Choroid plexus epithelial cell (primary cell): Measurements from ENCODE around the gene GET4.
A peak's percentile ranks its signal among the peaks of the same experiment; 100 is the strongest.

Source experiments
- DNase-seq: peaks from one replicate; pipeline ENCODE4 v3.0.0-alpha.2; 2010; ENCODE audit warnings: low read depth
- H3K4me3 ChIP-seq: 2 replicates; pipeline ENCODE4 v1.5.1; 2011; ENCODE audit warnings: low read depth, mild to moderate bottlenecking, control low read depth, low read length, moderate library complexity
- TF ChIP-seq, protein P1 (sequence below): conservative IDR thresholded peaks from 2 replicates; pipeline ENCODE4 v1.5.1; 2011; ENCODE audit warnings: low read depth, mild to moderate bottlenecking, control low read depth, inconsistent platforms, low read length, moderate library complexity

The GET4 gene

DNA sequence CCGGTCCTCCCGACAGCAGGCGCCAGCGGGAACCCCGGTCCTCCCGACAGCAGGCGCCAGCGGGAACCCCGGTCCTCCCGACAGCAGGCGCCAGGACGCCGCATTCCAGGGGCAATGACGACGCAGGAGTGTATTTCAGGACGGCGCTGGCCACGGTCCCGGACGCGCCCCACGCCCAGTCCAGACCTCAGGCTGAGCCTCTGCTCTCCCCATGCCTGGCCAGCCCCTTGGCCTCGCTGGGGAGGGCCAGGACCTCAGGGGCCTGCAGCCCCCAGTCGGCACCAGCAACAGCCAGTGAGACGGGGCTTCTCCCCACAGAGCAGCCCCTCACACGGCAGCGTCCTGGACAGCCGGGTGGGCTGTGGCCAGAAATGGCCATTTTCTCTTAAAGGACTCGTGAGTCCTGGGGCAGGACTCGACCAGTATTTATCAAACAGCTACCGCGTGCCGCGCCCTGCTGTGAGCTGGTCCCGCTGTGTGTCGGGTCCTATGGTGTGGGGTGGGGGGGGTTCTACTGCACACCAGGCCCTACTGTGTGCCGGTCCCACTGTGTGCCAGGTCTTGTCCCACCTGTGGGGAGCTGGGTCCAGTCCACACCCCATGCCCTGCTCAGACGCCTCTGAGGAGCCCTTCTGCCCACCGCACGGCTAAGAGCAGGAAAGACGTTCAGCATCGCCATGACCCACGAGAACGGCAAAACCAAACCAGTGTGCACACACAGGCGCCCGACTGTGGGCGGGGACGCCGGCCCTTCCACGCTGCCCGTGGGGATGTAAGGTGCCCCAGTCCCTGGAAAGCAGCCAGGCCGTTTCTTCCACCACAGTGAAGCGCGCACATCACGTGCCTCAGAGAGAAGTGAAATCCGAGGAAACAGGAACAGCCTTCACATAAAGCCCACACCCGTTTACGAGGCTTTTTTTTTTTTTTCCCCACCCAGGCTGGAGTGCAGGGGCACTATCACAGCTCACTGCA is 33.3 kb downstream of the GET4 start:
- TF ChIP-seq, protein P1, sequence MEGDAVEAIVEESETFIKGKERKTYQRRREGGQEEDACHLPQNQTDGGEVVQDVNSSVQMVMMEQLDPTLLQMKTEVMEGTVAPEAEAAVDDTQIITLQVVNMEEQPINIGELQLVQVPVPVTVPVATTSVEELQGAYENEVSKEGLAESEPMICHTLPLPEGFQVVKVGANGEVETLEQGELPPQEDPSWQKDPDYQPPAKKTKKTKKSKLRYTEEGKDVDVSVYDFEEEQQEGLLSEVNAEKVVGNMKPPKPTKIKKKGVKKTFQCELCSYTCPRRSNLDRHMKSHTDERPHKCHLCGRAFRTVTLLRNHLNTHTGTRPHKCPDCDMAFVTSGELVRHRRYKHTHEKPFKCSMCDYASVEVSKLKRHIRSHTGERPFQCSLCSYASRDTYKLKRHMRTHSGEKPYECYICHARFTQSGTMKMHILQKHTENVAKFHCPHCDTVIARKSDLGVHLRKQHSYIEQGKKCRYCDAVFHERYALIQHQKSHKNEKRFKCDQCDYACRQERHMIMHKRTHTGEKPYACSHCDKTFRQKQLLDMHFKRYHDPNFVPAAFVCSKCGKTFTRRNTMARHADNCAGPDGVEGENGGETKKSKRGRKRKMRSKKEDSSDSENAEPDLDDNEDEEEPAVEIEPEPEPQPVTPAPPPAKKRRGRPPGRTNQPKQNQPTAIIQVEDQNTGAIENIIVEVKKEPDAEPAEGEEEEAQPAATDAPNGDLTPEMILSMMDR: no peak
- peak; percentile 41 for DNase-seq
- no peak overlapping the region for H3K4me3 ChIP-seq

DNA sequence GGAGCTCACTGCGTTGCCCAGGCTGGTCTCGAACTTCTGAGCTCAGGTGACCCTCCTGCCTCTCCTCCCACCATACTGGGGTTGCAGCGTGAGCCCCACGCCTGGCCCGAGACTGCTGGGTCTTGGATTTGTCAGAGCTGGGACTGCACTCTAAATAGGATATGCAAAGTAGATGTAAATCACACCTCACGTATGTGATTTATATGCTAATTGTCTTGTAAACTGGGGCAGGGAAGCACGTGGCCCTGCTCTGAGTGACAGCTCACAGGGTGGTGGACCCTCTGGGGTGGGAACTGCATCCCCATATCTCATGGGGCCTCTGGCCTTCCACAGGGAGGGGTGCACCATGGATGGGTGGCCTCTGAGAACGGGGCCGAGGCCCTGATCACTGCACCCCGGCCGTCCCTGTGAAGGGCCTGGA is 34.1 kb downstream of the GET4 start:
- no peak for DNase-seq
- TF ChIP-seq, protein P1: no peak
- H3K4me3 ChIP-seq: no peak overlapping the region

DNA sequence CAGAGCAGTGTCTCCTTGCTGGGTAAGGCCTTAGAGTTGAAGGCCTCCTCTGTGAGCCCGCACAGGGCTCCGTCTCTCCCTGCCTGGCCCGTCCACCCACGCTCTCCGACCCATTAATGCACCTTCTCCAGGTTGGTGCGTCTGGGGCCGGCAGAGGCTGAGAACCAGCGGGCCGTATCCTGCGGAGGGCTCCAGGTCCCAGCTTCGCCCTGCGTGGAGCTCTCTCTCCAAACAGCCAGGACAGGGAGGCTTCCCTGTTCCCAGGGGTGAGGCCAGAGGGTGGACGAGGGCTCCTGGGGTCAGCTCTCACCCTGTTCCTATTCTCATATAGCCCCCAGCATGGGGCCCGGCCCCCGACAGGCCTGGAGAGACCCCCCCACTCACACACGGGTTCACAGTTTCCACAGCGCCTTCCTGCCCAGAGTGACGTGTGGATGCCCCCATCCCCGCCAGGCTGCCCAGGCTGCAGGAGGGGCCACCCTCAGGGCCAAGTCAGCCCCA is 34.6 kb downstream of the GET4 start:
- H3K4me3 ChIP-seq: no peak overlapping the region
- DNase-seq: no peak
- TF ChIP-seq, protein P1: no peak

DNA sequence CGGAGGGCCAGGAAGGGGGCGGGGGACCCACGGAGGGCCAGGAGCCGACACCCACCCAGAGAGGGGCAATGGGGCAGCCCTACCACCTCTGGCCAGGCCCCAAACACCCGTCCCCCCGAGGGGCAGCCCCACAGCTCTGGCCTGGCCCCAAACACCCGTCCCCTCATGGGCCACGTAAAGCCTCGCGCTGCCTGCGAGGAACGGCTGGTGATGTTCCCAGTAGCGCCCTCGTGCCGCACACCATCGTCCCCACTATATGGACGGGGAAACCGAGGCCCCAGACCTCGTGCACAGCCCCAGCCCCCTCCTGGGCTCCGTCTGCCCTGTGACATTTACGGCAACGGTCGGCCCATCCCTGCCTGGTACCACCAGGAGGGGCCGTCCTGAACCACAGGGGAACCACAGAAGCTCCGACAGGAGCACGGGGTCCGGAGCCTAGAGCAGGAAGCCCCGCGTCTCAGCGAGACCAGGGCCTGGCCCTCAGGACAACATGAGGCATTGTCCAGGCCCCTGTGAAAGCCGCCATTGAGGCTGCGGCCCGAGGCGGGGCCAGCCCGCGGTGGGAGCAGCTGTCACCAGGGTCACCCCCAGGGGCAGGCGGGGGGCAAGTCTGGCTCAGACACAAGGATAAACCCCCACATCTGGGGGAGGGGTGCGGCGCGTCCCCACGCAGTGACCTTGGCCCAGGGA is 35.6 kb downstream of the GET4 start:
- no peak for DNase-seq
- no peak overlapping the region for H3K4me3 ChIP-seq
- TF ChIP-seq, protein P1: no peak

DNA sequence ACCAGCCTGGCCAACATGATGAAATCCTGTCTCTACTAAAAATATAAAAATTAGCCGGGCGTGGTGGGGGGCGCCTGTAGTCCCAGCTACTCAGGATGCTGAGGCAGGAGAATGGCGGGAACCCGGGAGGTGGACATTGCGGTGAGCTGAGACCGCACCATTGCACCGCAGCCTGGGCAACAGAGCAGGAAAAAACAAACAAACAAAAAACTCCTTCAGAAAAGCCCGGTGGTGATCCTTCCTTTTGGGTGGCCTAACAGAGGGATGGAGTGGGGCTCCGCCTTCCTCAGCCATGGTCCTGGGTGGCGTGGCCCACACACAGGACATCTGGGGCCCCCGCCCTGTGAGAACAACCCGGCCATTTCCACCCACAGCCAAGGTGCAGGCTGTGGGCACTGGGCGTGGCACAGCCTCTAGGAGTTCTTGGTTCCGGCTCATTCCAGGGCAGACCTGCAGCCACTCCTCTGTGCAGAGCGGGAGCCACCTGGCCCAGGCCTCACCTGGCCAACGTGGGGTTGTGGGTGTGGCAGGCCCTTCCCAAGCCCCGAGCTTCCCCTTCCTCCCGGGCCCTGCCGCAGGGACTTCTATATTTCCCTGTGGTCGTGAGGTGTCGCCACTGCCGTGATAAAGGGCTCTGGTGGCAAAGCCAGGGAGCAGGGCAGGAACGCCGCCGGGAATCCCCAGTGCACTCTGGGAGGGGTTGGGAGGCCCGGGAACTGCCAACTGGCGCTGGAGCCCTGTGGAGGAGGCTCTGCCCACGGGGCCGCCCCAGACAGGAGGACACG is 37.6 kb downstream of the GET4 start:
- TF ChIP-seq, protein P1: no peak

DNA sequence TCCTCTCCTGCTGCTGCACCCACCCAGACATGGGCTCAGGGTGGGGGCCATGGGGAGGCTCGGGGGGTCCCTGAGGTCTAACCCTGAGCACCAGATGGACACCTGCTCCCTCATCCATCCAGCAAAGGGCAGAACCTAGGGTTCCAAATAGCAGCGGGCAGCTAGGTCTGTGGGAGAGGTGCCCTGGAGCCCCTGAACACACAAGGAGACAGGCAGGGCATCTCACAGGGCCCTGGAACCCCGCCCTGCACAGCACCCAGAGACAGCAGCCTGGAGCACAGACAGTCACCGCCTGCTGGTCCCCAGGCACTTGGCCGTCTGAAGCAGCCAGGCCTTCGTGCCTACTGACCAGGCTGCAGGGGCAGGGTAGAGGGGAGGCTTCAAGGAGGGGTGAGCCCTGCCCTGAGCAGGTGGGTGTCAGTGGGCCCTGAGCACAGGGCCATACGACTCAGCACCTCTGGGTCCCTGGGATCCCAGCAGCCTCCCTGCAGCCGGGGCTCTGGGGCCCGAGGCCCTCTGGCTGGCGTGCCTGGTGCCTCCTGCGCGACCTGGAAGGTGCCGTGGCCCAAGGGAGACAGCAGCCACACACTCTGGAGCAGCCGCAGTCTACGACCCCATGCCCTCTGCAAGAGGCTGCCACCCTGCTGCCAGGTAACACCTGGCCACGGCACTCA is 38.3 kb downstream of the GET4 start:
- no peak for DNase-seq
- TF ChIP-seq, protein P1: no peak
- no peak overlapping the region for H3K4me3 ChIP-seq

More for the DNA sequence above, 37.6 kb downstream of the GET4 start:
- no peak overlapping the region for H3K4me3 ChIP-seq
- DNase-seq: no peak
